Activated CD8-positive, alpha-beta memory T cell treated with anti-CD3 and anti-CD28 coated beads, Interleukin-2, amount 50 U/mL, for 4 hours (primary cell): Measurements from ENCODE around the gene MYORG.
"Not testable (repeated sequence)": the region's sequence is repeated elsewhere in the genome, so short reads cannot be mapped to it uniquely, and the experiment has no call there.

Source experiments
- DNase-seq: peaks from one replicate; pipeline ENCODE4 v3.0.0-alpha.2; 2020

The MYORG gene

GRCh38 chr9:34367751-34368410, 8.8 kb downstream of the MYORG start:
- not testable (repeated sequence) for DNase-seq

- no peak for DNase-seq
Observed at GRCh38 chr9:34366365-34366764, 10.3 kb downstream of the MYORG start.

GRCh38 chr9:34365282-34365681, 11.4 kb downstream of the MYORG start:
- DNase-seq = no peak

DNA sequence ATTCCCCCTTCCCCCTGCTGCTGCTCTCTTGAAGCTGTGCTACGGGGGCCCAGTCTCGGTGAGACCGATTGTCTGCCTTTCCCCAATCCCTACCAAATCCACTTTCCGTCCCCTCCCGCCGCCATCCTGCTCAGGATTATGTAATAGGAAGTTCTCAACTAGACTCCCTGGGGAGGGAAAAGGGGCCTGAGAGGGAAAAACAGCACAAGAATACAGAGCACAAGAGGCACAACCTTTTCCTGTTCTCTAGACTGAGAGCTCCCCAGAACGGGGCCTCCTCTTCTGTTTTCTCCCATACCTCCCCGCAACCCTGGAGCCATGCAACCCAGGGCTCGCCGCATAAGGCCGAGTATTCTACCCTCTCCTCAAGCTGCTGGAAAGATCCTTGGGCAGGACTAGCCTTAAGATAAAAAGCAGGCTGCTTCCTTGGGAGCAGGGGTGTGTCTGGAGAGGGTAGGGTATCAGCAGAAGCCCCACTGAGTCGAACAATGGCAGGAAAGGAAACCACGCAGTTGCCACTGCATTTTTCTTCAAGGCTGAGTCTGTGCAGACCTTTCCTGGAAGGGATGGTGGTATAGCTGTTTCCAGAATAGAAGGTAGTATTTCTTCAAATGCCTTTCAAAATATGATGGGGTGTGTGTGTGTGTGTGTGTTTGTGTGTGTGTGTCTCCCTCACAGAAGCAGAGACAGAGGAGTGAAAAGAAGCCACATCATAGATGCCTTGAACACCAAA, 12.9 kb downstream of the MYORG start:
- no peak for DNase-seq

GRCh38 chr9:34362614-34363214, 14.0 kb downstream of the MYORG start:
- no peak for DNase-seq

- not testable (repeated sequence) for DNase-seq
Observed at GRCh38 chr9:34352957-34353356, 23.7 kb downstream of the MYORG start.

GRCh38 chr9:34352122-34352652, 24.5 kb downstream of the MYORG start:
- DNase-seq = not testable (repeated sequence)

DNA sequence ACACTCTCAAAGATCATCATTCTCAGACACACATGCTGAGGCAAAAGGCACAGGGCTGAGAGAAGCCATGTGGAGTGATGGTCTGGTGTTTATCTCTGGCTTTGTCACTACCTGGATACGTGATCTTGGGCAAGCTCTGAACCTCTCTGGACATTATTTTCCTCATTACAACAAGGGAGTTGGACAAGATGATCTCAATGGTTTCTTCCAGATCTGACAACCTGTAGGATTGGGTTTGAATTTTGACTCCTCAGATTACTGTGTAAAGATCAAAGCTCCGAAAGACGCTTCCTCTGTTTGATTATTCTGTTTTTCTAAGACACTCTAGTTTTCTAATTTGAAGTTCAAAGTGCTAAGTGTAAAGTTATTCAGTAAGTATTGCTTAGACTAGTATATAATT, 27.4 kb downstream of the MYORG start:
- DNase-seq = no peak

DNA sequence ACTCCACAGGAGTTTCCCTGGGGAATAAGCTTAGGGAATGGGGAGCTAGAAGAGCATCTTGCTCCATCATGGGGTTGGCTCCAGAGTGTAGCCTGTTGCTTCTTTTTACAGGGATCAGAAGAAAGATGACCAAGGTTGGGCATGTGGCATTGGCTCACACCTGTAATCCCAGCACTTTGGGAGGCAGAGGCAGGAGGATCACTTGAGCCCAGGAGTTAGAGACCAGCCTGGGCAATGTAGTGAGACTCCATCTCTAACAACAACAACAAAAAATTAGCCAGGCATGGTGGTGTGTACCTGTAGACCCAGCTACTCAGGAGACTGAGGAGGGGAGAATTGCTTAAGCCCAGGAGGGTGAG, 28.9 kb downstream of the MYORG start:
- DNase-seq = no peak

DNA sequence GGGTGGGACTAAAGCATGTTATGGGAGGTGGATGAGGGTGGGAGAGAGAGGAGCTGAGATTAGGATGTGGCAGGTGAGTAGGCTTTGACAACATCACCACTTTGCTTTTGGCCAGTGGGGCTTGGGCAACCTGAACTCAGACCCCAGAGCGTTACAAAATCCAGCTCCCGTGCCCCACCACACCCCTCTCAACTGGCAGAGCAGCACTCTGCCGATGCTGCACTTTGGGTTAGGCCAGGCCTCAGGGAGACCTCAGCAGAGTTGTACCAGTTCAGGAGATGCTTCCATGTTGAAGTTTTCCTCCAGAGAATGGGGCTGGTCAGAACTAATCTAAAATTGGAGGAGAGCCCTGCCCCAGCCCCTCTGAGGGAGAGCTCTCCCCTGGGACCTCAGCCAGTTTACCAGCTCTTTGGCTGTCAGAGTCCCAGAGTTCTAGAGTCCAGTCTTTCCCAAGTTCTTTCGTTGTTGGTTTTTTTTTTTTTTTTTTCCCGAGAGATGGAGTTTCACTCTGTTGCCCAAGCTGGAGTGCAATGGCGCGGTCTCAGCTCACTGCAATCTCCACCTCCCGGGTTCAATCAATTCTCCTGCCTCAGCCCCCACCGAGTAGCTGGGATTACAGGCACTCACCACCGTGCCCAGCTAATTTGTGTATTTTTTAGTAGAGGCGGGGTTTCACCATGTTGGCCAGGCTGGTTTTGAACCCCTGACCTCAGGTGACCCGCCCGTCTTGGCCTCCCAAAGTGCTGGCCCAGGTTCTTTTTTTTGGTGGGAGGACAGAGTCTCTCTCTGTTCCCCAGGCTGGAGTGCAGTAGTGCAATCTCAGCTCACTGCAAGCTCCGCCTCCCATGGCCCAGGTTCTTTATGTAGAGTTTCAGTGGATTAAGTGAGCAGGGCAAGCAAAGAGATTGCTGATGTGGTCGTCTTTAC, 29.6 kb downstream of the MYORG start:
- DNase-seq = no peak

GRCh38 chr9:34343605-34344004, 33.1 kb downstream of the MYORG start:
- no peak for DNase-seq

DNA sequence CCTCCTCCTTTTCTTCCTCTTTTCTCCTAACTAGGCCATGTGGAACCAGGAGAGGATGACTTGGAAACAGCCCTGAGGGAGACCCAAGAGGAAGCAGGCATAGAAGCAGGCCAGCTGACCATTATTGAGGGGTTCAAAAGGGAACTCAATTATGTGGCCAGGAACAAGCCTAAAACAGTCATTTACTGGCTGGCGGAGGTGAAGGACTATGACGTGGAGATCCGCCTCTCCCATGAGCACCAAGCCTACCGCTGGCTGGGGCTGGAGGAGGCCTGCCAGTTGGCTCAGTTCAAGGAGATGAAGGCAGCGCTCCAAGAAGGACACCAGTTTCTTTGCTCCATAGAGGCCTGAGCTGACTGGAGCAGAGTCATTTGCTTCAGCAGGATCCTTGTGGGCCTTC, 33.6 kb downstream of the MYORG start:
- no peak for DNase-seq

- DNase-seq = no peak
Observed at GRCh38 chr9:34341659-34342295, 34.9 kb downstream of the MYORG start.

DNA sequence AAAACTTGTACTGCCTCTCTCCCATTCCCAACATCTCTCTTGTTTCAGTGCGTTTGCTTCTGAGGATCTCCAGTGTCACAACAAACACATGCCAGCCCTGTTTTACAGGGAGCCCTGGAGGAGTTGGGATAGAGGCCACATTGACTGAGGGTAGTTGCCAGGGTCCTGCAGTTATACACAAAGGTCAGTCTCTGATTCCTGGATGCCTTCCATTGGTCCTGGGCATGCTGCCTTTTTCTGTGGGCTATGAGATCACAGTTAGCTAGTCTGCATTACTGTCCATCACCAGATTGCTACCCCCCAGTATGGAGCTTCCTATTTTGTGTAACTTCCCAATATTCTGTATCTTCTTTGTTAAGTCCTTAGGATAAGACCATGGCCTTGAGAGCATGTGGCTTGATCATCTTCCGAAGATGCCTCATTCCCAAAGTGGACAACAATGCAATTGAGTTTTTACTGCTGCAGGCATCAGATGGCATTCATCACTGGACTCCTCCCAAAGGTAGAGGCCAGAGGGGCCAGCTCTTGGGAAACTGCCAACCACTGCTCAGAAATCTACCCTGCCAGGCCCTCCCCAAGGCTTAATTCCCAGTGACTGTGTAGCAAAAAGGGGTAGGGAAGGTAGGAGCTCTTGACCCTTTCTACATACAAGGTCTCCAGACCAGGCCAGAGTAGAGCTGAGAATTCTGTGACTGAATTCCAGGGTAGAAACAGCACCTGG, 37.9 kb downstream of the MYORG start:
- no peak for DNase-seq

DNA sequence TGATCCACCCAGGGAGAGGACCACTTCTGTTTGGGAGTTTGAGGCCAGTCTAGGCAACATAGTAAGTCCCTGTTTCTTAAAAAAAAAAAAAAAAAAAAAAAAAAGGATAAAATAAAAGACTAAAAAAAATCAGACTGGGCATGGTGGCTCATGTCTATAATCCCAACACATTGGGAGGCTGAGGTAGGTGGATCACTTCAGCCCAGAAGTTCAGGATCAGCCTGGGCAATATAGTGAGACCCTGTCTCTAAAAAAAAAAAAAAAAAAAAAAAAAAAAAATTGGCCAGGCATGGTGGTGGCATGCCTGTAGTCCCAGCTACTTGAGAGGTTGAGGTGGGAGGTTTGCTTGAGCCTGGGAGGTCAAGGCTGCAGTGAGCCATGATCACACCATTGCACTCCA, 38.6 kb downstream of the MYORG start:
- not testable (repeated sequence) for DNase-seq

GRCh38 chr9:34337403-34337802, 39.3 kb downstream of the MYORG start:
- no peak for DNase-seq

DNA sequence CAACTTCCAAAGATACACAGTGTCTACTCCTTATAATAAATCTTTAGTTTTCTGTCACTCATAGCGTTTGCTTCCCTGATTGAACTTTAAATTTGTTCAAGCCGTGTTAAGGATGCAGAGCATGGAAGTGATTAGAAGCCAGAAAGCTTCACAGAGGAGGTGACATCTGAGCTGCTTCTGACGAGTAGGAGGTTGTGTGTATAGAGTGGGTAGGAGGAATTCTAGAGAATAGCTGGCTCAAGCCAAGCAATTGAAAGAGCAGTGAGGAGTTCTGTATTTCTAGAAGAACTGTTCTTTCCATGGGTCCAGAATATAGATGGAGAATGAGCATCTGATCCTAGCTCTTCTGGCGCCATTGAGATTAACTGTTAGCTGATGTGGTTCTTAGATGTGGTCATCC, 41.3 kb downstream of the MYORG start:
- no peak for DNase-seq

DNA sequence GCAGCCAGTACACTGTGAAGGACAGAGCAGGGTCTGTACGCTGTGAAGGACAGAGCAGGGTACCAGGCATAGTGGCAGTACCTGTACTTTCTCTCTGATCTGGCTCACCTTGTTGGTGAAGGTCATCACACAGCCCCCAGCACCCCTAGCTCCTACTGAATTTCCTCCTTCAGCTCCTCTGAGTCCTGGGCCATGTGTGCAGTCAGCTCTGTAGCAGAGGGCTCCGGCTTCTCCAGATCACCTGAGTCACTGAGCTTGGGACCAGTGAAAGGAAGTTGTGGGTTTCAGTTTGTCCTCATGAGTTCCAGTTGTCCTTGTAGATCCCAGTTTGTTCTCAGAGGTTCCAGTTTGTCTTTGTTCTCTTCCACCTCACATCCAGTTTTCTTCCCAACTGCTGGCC, 41.8 kb downstream of the MYORG start:
- DNase-seq = no peak

DNA sequence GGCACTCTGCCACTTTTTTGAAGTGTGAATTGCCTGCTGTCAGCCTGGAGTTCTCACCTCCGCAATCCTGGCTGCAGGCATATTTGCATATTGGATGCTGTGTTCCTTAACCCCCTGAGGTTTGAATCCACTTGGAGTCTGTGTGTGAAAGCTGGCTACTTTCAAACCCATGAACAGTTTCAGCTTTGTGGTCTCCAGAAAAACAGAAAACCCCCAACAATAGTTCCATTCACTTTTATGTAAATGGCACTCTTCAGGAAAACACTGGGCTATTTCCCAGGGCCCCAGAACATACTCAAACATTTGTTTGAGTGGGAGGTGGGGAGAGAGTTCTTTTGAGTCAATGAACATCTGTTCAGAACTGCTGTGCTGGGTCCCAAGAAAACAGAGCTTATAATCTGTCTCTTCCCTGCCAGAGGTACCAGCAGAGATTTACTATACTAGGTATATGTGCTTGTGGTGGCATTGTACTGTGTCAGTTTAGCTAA, 42.3 kb downstream of the MYORG start:
- DNase-seq = no peak

DNA sequence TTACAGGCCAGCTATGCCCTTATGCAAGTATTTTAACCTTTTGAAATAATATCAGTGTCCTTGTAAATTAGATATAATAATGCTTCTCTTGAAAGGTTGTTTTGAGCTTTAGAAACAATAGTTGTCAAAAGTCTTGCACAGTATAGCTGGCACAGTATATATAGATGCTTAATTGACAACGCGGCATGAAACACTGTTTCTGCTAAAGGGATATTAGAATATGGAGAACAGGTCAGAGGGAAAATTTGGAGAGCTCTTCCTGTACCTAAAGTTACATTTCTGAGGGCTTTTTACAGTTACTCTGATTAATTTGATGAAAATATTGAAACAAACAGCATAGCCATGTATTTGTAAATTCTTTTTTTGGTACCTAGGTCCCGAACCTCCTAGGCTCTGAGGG, 42.9 kb downstream of the MYORG start:
- no peak for DNase-seq
